ENCODE data around the gene ZC3H18.

DNA sequence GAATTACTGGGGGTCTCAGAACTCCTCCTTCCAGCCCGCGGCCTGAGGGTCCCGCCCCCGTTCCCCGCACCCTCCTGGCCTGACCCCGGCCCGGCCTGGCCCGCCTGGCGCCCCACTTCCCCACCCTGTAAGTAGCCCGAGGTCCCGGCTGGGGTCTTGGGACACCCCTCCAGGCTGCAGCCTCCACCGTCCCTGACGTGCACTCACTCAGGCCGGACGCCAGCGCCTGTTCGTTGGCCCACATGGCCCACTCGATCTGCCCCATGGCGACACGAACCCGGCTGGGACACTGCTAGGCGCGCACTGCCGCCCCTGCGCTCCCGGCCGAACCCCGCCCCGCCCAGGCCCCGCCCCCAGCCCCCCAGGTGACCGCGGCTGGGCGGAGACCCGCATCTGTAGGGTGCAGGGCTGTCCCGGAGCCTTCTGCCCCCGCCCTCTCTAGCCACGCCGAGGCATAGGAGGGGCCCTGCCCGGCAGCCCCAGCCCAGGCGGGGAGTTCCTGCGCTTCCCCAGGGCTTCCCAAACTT lies 80.6 kb downstream of the ZC3H18 start, which contains the start of gene CYBA:
- TF ChIP-seq, protein P1, sequence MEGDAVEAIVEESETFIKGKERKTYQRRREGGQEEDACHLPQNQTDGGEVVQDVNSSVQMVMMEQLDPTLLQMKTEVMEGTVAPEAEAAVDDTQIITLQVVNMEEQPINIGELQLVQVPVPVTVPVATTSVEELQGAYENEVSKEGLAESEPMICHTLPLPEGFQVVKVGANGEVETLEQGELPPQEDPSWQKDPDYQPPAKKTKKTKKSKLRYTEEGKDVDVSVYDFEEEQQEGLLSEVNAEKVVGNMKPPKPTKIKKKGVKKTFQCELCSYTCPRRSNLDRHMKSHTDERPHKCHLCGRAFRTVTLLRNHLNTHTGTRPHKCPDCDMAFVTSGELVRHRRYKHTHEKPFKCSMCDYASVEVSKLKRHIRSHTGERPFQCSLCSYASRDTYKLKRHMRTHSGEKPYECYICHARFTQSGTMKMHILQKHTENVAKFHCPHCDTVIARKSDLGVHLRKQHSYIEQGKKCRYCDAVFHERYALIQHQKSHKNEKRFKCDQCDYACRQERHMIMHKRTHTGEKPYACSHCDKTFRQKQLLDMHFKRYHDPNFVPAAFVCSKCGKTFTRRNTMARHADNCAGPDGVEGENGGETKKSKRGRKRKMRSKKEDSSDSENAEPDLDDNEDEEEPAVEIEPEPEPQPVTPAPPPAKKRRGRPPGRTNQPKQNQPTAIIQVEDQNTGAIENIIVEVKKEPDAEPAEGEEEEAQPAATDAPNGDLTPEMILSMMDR (conservative IDR thresholded peaks at IDR 0.05), result no peak
- TF ChIP-seq EZH2 (IDR thresholded peaks at IDR 0.05; ENCODE audit: low read depth), result no peak
